ENCODE data around the gene MOB1B.

The MOB1B gene

DNA sequence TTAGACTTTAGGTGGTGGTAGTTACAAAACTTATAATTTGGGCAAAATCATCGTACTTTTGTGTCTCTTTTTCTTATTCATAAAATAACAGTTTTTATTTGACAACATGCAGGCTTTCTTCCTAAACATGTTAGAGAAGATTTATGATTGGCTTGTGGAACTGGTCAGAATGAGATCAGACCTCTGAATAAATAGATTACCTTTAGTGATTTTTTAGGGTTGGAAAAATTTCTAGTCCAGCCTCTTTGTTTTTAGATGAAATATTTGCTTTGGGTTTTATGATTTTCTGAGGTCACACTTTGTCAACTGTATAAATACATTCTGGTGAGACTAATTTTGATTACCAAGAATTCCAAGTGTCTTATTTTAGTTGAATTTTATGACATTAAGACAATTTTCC is 29.2 kb downstream of the MOB1B start:
- H3K27me3 Mint-ChIP-seq: no peaks in the 10 kb centered on the region
- H3K9me3 Mint-ChIP-seq: peaks cover 0 to 7% of the 10 kb centered on the region in 2 donors
- no peak overlapping the region for H3K4me3 Mint-ChIP-seq
- no peak for DNase-seq
- no peak for ATAC-seq
- peaks cover 37% of the 10 kb centered on the region for H3K4me1 Mint-ChIP-seq
- no peak overlapping the region for H3K27ac Mint-ChIP-seq

DNA sequence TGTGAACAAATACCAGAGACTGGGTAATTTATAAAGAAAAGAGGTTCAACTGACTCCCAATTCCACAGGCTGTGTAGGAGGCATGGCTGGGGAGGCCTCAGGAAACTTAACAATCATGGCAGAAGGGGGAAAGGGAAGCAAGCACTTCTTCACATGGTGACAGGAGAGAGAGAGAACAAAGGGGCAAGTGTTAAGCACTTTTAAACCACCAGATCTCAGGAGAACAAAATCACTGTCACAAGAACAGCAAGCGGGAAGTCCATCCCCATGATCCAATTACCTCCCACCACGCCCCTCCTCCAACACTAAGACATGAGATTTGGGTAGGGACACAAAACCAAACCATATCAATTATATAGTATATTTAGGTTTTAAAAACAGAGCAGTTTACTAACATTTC is 30.8 kb downstream of the MOB1B start:
- Mint-ChIP-seq H3K4me1 (peaks cover 32% of the 10 kb centered on the region), H3K27me3 (no peaks in the 10 kb centered on the region), H3K4me3 (no peak overlapping the region), H3K9me3 (peaks cover 0 to 7% of the 10 kb centered on the region in 2 donors), H3K27ac (no peak overlapping the region)
- DNase-seq (no peak), ATAC-seq (no peak)

- Mint-ChIP-seq H3K4me3 (no peak overlapping the region), H3K9me3 (peaks cover 0 to 7% of the 10 kb centered on the region in 2 donors), H3K27ac (no peak overlapping the region), H3K4me1 (peaks cover 26% of the 10 kb centered on the region), H3K27me3 (no peaks in the 10 kb centered on the region)
- ATAC-seq (no peak), DNase-seq (no peak)
Measured at GRCh38 chr4:70935038-70935695, 33.0 kb downstream of the MOB1B start.

DNA sequence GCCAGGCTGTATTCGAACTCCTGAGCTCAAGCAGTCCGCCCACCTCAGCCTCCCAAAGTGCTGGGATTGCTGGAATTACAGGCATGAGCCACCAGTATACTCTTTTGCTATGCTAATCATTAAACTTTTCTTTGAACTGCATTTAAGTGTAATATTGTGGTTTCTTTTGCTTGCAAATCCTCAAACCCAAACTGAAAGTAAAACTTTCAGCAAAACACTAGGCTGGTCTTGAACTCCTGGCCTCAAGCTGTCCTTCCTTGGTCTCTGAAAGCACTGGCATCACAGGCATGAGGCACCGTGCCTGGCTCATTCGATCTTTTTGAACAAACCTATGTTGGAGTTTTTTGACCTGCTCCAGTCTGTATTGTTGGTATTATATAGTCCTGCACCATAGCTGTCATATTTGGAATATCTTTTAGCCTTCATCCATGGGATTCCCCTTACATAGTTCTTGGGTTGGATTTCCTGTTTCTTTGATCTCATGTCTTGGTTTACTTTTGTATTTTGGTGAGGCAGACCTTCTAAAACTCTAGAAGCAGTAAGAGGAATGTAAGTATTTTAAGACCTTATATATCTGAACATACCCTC is 34.1 kb downstream of the MOB1B start:
- Mint-ChIP-seq H3K27me3 (no peaks in the 10 kb centered on the region), H3K4me1 (peaks cover 15% of the 10 kb centered on the region), H3K27ac (no peak overlapping the region), H3K4me3 (peak overlapping the region in 1 of 2 donors; percentile 1), H3K9me3 (peaks cover 0 to 7% of the 10 kb centered on the region in 2 donors)
- no peak for DNase-seq
- ATAC-seq: no peak

DNA sequence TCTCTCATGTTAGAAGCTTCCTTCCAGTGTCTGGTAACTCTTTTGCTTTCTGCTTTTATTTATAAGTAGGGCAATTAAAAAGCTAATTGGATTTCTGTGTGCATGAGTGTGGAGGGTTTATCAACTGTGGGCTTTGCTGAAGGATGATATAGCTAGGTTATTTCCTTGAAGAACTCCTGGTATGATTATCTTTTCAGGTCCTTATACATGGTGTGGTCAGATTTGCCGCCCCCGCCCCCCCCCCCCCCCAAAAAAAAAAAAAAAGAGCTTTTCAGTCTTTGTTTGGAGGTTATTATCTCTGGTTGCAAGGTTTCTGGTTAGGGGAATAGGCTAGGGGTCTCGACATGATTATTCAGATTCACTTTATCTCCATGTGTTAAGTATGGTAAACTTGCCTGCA is 35.9 kb downstream of the MOB1B start:
- H3K27me3 Mint-ChIP-seq: no peaks in the 10 kb centered on the region
- no peak for ATAC-seq
- peaks cover 23% of the 10 kb centered on the region for H3K4me1 Mint-ChIP-seq
- H3K27ac Mint-ChIP-seq: no peak overlapping the region
- peaks cover 0 to 1% of the 10 kb centered on the region in 2 donors for H3K9me3 Mint-ChIP-seq
- DNase-seq: no peak
- H3K4me3 Mint-ChIP-seq: no peak overlapping the region

DNA sequence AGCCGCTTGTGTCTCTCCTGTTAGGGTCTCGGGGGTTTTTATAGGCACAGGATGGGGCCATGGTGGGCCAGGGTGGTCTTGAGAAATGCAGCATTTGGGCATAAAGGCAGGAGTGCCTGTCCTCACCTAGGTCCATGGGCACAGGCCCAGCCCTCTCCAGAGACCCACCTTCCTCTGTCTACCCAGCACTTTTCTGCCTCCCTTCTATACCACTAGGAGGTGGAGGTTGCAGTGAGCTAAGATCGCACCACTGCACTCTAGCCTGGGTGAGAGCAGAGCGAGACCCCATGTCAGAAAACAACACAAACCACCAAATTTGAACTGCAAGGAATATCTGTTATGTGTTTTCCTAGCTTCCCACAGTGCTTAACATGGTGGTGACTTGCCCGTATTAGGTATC is 38.0 kb downstream of the MOB1B start:
- ATAC-seq (peak; percentile 35), DNase-seq (no peak)
- H3K4me1 Mint-ChIP-seq: peaks cover 36% of the 10 kb centered on the region
- no peaks in the 10 kb centered on the region for H3K27me3 Mint-ChIP-seq
- H3K4me3 Mint-ChIP-seq: no peak overlapping the region
- H3K9me3 Mint-ChIP-seq: no peaks in the 10 kb centered on the region
- H3K27ac Mint-ChIP-seq: no peak overlapping the region

GRCh38 chr4:70943114-70943513 is 40.9 kb downstream of the MOB1B start:
- H3K4me3 Mint-ChIP-seq: no peak overlapping the region
- H3K4me1 Mint-ChIP-seq: peaks cover 21% of the 10 kb centered on the region
- ATAC-seq (no peak), DNase-seq (no peak)
- H3K27me3 Mint-ChIP-seq: no peaks in the 10 kb centered on the region
- no peak overlapping the region for H3K27ac Mint-ChIP-seq
- no peaks in the 10 kb centered on the region for H3K9me3 Mint-ChIP-seq

- ATAC-seq (no peak), DNase-seq (no peak)
- no peak overlapping the region for H3K4me3 Mint-ChIP-seq
- H3K27me3 Mint-ChIP-seq: no peaks in the 10 kb centered on the region
- no peaks in the 10 kb centered on the region for H3K9me3 Mint-ChIP-seq
- H3K27ac Mint-ChIP-seq: no peak overlapping the region
- peaks cover 33% of the 10 kb centered on the region for H3K4me1 Mint-ChIP-seq
Measured at GRCh38 chr4:70945046-70945445, 42.9 kb downstream of the MOB1B start.

DNA sequence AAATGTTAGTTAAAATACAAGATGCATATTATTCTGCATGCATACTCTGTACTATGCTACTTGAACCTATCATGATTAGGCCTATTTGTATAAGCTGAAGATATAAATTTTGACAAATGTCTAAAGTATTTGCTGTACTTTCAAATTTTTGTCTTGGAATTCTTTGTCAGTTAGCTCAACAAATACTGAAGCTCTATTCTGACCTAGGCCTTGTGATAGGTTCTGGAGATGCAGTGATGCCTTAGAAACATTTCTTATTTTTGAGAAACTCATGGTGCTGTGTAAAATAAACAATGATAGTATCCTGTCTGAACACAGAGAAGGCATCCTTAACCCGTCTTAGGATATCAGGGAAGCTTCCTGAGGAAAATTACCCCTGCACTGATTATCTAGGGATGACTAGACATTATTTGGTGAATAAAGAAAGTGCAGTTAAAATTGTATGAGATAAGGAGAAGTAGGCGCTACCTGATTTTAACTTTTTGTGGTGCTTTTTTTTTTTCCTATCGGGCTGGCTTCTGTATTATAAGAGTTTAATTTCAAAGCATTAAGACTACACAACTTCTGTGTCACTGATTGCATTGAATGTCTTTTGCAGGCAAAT is 43.4 kb downstream of the MOB1B start:
- no peak for ATAC-seq
- Mint-ChIP-seq H3K4me1 (peaks cover 33% of the 10 kb centered on the region), H3K4me3 (no peak overlapping the region), H3K9me3 (no peaks in the 10 kb centered on the region), H3K27ac (no peak overlapping the region), H3K27me3 (no peaks in the 10 kb centered on the region)
- no peak for DNase-seq

DNA sequence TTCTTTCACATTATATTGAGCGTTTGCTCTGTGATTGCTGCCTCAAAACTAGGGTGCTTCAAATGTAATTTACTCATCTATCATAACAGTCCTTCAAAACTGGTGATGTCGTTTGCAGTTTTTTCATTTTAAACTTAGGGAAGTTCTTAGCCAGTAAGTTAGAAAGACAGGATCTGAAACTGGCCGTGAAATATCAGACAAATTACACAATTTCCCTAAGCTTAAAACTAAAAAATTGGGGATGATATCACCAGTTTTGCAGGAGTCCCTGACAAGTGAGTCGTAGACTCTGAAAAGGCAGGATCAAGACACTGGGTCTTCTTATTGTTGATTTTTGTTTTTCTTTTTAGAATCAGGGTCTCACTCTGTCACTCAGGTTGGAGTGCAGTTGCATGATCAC is 44.8 kb downstream of the MOB1B start:
- Mint-ChIP-seq H3K27me3 (no peaks in the 10 kb centered on the region), H3K27ac (peak overlapping the region in 1 of 2 donors; percentile 27), H3K4me3 (no peak overlapping the region), H3K9me3 (no peaks in the 10 kb centered on the region), H3K4me1 (peaks cover 33% of the 10 kb centered on the region)
- ATAC-seq: no peak
- no peak for DNase-seq

GRCh38 chr4:70948665-70949260 is 46.6 kb downstream of the MOB1B start:
- ATAC-seq (no peak), DNase-seq (no peak)
- Mint-ChIP-seq H3K27me3 (no peaks in the 10 kb centered on the region), H3K9me3 (no peaks in the 10 kb centered on the region), H3K4me1 (peaks cover 29% of the 10 kb centered on the region), H3K4me3 (no peak overlapping the region), H3K27ac (peak overlapping the region; percentile 37 to 89)

GRCh38 chr4:70954032-70954431 is 51.9 kb downstream of the MOB1B start:
- no peak for DNase-seq
- H3K4me1 Mint-ChIP-seq: peaks cover 23% of the 10 kb centered on the region

DNA sequence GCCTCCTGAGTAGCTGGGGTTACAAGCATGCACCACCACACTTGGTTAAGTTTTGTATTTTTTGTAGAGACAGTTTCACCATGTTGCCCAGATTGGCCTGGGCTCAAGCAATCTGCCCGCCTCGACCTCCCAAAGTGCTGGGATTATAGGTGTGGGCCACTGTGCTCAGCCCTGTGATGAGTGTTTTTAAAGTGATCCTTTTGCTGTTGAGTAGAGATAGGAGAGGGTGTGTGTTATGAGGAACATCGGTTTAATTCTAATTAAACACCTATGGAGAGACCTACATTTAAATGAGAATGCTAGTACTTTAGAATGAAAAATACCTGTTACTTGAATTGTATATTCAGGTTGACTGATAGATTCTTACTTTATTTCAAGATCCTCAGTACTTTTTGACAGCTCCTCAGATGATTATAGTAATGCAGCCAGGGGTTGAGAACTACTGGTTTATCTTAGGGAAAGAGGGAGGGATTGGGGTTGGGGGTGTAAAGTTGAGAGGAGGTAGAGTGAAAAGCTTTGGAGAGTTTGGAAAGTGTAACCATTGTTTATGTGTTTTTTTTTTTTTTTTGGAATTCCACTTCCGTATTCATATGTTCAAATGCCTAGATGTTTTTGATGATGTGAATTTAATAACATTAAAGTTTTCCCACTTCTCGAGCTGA is 54.5 kb downstream of the MOB1B start:
- no peak for ATAC-seq
- no peak for DNase-seq
- Mint-ChIP-seq H3K27ac (peak overlapping the region in 1 of 2 donors; percentile 4), H3K4me1 (peaks cover 17% of the 10 kb centered on the region), H3K27me3 (no peaks in the 10 kb centered on the region), H3K9me3 (no peaks in the 10 kb centered on the region), H3K4me3 (no peak overlapping the region)

More at GRCh38 chr4:70954032-70954431, 51.9 kb downstream of the MOB1B start:
- no peak overlapping the region for H3K4me3 Mint-ChIP-seq
- H3K27me3 Mint-ChIP-seq: no peaks in the 10 kb centered on the region
- ATAC-seq: peak; percentile 57
- H3K27ac Mint-ChIP-seq: no peak overlapping the region
- H3K9me3 Mint-ChIP-seq: no peaks in the 10 kb centered on the region

GRCh38 chr4:70958681-70959080 is 56.5 kb downstream of the MOB1B start:
- H3K27me3 Mint-ChIP-seq: no peaks in the 10 kb centered on the region
- no peak overlapping the region for H3K4me3 Mint-ChIP-seq
- H3K4me1 Mint-ChIP-seq: peaks cover 9% of the 10 kb centered on the region
- ATAC-seq: no peak
- DNase-seq: no peak
- H3K27ac Mint-ChIP-seq: no peak overlapping the region
- no peaks in the 10 kb centered on the region for H3K9me3 Mint-ChIP-seq

GRCh38 chr4:70969076-70969475 is 66.9 kb downstream of the MOB1B start:
- no peak overlapping the region for H3K4me3 Mint-ChIP-seq
- DNase-seq (no peak), ATAC-seq (no peak)
- no peaks in the 10 kb centered on the region for H3K27me3 Mint-ChIP-seq
- no peaks in the 10 kb centered on the region for H3K9me3 Mint-ChIP-seq
- peaks cover 7% of the 10 kb centered on the region for H3K4me1 Mint-ChIP-seq
- no peak overlapping the region for H3K27ac Mint-ChIP-seq

DNA sequence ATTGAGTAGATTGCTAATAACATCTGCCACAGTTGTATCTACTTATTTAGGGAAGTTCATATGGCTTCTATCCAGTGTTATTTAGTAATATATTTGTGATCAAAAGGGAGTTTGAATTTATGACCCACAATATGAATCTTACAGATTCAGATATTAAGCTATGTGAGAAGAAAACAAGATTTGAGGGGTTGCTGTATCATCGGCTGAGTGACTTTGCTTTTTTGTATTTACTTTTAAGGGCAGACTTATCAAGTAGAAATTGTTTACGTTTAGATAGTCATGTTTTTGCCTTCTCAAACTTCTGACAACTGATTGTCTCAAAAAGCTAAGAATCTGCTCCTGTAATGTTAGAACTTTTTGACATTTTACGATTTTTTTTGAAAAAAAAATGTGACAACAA is 74.1 kb downstream of the MOB1B start:
- H3K27me3 Mint-ChIP-seq: no peaks in the 10 kb centered on the region
- H3K27ac Mint-ChIP-seq: no peak overlapping the region
- no peak for DNase-seq
- no peak for ATAC-seq
- no peak overlapping the region for H3K4me3 Mint-ChIP-seq
- peaks cover under 1% of the 10 kb centered on the region for H3K4me1 Mint-ChIP-seq
- H3K9me3 Mint-ChIP-seq: no peaks in the 10 kb centered on the region

All from stimulated activated naive CD8-positive, alpha-beta T cell treated with anti-CD3 and anti-CD28 coated beads, Interleukin-15, amount 100 ng/mL, for 72 hours (primary cell).